ENCODE measurements around the gene ZNF664. TPM values are rescaled to one million over a fixed set of nuclear protein-coding genes. Genes with fewer than 3 reads are reported as not detected.

The ZNF664 gene
- total and polyA plus RNA-seq, 12 donors = 36.9 to 94.6 (median 76.9) TPM

DNA sequence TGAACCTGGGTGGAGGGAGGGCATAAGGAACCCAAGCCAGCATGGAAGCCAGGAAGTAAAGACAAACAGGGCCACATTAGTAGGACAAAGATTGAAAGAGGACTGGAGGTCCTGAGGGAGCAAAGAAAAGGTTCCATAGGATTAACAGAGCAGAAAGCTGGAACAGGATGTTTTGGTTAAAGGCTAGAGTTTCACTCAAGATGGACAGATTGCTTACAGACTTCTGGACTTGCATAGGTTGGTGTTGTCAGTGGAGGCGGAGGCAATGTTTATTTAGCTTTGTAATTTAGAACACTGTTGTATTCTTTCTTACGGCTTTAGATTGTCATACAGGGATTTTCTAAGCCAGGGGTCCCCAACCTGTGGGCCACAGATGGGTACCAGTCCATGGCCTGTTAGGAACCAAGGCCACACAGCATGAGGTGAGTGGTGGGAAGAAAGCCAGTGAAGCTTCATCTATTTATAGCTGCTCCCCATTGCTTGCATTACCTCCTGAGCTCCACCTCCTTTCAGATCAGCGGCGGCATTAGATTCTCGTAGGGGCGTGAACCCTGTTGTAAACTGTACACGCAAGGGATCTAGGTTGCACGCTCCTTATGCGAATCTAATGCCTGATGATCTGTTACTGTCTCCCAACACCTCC, 31.3 kb downstream of the ZNF664 start:
- Histone ChIP-seq H3K4me1 (peaks cover 0 to 71% (median 25%) of the 10 kb centered on the region in 9 donors), H3K27me3 (no peaks in the 10 kb centered on the region), H3K27ac (no peak overlapping the region), H3K4me3 (no peak overlapping the region), H3K36me3 (peaks cover 0 to 69% (median 3%) of the 10 kb centered on the region in 9 donors), H3K9me3 (no peaks in the 10 kb centered on the region)
- intact Hi-C loops (cut with DNase I) = no loop called here
- TF ChIP-seq, protein P1, sequence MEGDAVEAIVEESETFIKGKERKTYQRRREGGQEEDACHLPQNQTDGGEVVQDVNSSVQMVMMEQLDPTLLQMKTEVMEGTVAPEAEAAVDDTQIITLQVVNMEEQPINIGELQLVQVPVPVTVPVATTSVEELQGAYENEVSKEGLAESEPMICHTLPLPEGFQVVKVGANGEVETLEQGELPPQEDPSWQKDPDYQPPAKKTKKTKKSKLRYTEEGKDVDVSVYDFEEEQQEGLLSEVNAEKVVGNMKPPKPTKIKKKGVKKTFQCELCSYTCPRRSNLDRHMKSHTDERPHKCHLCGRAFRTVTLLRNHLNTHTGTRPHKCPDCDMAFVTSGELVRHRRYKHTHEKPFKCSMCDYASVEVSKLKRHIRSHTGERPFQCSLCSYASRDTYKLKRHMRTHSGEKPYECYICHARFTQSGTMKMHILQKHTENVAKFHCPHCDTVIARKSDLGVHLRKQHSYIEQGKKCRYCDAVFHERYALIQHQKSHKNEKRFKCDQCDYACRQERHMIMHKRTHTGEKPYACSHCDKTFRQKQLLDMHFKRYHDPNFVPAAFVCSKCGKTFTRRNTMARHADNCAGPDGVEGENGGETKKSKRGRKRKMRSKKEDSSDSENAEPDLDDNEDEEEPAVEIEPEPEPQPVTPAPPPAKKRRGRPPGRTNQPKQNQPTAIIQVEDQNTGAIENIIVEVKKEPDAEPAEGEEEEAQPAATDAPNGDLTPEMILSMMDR (IDR thresholded peaks at IDR 0.05) = no peak
- ATAC-seq (no peak), DNase-seq (no peak)
- WGBS, 2 donors = 84 to 87% methylated on average over 9 of the region's 9 CpGs

DNA sequence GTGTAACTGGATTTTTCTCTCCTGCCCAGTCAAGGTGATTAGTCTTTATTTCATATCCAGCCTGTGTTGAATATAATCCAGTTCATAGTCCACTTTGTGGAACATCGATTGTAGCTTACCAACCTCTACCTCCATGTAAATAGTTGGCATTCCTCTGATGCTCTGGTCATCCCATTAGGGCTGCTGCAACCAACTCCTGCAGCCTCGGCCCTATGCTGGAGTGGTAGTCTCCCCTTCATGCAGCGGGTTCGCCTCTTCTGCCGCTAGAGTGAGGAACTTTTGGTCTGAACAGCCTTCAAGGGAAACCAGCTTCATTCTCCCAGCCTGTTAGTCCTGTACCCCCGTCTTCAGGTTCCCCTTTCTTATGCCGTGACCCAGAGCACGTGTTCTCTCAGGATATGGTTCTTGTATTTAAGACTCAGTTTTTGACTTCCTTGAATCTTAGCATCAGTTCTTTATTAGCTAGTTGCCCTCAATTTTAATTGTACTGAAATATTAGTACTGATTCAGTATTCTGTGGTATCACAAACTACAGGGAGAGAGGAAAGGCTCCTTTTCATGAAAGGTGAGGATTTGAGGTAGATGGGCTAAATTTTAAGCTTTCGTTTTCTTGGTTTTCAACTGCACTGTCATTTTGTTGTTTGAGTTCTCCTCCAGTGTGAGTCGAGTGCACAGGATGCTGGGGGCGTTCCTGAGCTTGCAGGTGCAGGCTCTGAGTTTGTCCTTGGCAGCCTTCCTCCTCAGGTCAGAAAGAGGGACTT, 33.2 kb downstream of the ZNF664 start:
- 77 to 80% methylated on average over 11 of the region's 11 CpGs for WGBS, 2 donors
- TF ChIP-seq, protein P1 (IDR thresholded peaks at IDR 0.05) = no peak
- no peak overlapping the region for H3K27ac ChIP-seq

DNA sequence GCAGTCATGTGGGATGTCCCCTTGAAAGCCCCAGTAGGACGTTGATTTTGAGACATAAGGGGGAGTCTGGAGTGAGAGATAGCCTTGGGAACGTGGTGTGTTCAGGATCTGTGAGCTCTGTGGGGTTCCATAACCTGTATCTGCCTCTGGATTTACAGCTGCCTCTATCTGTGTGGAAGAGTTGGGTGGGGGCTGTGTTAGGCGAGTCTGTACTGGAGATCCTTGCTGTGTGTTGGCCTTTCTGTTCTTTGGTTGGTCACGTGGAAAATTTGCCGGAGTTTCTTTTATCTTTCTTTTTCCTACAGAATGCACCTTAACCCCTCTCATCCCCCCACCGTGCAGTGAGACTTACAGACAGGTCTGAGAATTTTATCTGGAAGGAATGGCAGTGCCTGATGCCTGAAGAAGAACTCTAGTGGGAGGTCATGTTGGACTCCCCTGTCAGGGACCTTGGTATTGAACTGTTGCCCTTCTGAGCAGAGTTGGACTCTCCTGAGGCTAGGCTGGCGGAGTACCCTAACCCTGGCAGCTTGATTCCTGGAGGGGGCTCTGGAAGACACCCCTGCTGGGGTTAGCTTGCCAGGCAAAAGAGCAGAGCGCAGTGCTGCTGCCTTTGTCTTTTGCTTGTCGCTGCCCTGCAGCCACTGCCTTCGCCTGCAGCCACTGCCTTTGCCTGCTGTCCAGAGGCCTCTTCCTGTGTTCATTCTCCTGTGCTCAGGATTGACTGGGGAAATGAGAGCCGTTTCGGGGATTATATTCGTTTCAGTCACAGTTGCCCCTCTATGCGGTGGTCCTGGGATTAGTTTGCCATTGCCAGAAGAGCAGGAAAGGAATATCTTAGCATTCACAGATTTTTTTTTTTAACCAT, 34.1 kb downstream of the ZNF664 start:
- H3K36me3 ChIP-seq = peaks cover 0 to 63% (median 11%) of the 10 kb centered on the region in 9 donors
- no peaks in the 10 kb centered on the region for H3K27me3 ChIP-seq
- H3K4me1 ChIP-seq = peaks cover 0 to 60% (median 20%) of the 10 kb centered on the region in 9 donors
- DNase-seq (no peak), ATAC-seq (peak in 1 of 8 donors; percentile 12)
- TF ChIP-seq, protein P1 (IDR thresholded peaks at IDR 0.05) = no peak
- intact Hi-C loops (cut with DNase I) = no loop called here
- no peaks in the 10 kb centered on the region for H3K9me3 ChIP-seq
- no peak overlapping the region for H3K27ac ChIP-seq
- 79% methylated on average over 14 of the region's 14 CpGs for WGBS, 2 donors
- no peak overlapping the region for H3K4me3 ChIP-seq

More for the DNA sequence above, 33.2 kb downstream of the ZNF664 start:
- Histone ChIP-seq H3K9me3 (no peaks in the 10 kb centered on the region), H3K36me3 (peaks cover 0 to 63% (median 4%) of the 10 kb centered on the region in 9 donors), H3K27me3 (no peaks in the 10 kb centered on the region), H3K4me3 (no peak overlapping the region), H3K4me1 (peaks cover 0 to 69% (median 20%) of the 10 kb centered on the region in 9 donors)
- intact Hi-C loops (cut with DNase I) = no loop called here
- no peak for DNase-seq
- ATAC-seq = no peak

Measured in heart right ventricle (tissue), 16 donors.